Stimulated activated naive CD8-positive, alpha-beta T cell treated with anti-CD3 and anti-CD28 coated beads, Interleukin-15, Interleukin-2, amounts not matched to agents 100 U/mL and 50 U/mL, for 24 hours (primary cell): Measurements from ENCODE around the gene CCR5.
"Not testable (repeated sequence)": the region's sequence is repeated elsewhere in the genome, so short reads cannot be mapped to it uniquely, and the experiment has no call there.

Experiments
- ATAC-seq: fragments of 150-1000 bp; cut with Tn5 transposase; one replicate; pipeline ENCODE4 v1.10.0; 2021
- DNase-seq: peaks from one replicate; pipeline ENCODE4 v3.0.0; 2021

CCR5 gene

DNA sequence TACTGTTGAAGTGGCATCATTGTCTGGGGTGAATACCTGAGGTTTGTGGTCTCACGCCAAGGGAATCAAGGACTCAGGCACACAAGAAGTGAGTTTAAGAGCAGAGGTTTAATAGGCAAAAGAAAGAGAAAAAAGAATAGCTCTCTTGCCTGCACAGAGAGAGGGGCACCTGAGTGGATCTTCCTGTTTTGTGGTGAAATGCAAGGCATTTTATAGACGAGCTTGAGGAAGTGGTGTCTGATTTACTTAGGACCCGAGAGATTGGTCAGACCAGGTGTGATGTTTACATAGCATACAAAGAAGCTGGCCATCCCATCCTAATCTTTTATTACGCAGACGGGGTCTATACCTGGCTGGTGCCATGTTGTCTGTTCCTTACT, 13.2 kb downstream of the CCR5 start:
- ATAC-seq (no peak), DNase-seq (no peak)

DNA sequence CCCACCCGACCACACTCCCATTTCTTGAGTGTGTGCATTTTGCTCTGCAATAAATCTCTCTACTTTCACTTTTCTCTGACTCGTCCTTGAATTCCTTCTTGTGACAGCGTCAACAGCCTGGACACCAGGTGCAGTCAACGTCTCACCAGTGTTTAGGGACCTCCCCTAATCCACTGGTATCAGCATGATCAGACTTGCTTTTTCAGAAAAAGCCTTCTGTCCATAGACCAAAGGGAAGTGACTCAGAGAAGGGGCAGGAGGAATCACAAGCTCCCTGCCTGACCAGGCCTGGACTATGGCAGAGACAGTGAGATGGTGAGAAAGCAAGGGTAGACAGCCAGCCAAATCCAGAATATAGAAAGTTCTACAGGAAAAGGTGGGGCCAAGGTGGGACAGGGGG, 15.5 kb downstream of the CCR5 start:
- ATAC-seq: peak; percentile 46
- no peak for DNase-seq

DNA sequence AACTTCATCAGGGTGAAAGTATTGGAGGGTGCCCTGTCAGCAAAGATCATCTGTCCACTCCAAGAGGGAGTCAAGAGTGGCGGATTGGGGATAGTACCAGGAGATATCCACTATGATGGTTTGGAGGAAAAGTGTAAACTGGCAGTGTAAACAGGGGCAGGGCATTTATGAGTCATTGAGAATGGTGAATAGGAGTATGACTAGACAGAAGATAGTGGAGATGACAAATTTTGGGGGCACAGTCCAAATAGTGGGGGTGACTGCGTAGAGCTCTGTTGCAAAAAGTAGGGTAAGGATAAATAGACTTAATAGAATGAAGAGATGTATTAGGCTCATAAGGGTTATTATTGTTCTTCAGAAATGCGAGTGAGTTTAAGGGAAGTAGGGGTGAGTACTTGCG, 18.1 kb downstream of the CCR5 start:
- not testable (repeated sequence) for ATAC-seq, DNase-seq

DNA sequence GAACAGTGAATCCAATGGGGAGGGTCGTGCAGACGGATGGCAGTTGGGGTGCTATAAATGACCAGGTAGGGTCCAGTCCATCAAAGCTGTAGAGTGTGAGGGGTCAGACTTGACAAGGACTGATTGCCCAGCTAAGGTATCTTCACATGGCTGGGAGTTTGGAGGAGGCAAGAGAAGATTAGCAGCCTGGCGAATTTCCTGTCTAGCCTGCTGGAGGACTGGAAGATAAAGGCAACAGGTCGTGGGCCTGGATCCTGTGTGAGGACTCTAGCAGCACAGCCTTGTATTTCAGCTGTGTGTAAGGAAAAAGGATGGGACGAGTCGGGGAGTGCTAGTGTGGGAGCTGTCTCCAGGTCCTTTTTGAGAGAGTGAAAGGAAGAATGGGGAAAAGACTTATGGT, 18.6 kb downstream of the CCR5 start:
- DNase-seq: no peak
- ATAC-seq: no peak

DNA sequence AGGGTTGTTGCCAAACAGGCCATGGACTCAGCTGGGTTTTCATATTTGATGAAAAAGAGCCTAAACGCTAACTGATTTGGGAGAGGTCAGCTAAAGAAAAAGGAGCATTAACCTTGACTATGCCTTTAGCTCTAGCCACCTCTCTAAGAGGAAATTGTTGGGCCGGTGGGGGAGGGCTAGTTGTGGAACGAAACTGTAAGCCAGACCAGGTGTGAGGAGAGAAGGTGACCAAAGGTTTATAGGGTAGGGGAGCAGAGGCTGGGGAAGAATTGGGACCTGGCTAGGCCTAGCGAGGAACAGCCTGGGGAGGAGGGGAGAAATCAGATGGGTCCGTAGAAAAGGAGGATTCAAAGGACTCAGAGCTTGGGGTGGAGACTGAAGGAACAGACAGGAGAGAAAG, 20.8 kb downstream of the CCR5 start:
- not testable (repeated sequence) for DNase-seq, ATAC-seq

DNA sequence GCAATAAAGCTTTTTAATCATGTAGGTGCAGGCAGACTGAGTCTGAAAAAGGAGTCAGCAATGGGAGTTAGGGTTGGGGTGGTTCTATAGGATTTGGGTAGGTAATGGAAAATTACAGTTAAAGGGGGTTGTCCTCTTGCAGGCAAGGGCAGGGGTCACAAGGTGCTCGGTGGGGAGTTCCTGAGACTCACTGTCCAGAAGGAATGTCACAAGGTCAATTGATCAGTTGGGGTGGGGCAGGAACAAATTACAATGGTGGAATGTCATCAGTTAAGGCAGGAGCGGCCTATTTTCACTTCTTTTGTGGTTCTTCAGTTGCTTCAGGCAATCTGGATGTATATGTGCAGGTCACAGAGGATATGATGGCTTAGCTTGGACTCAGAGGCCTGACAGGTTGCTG, 22.3 kb downstream of the CCR5 start:
- DNase-seq: no peak

DNA sequence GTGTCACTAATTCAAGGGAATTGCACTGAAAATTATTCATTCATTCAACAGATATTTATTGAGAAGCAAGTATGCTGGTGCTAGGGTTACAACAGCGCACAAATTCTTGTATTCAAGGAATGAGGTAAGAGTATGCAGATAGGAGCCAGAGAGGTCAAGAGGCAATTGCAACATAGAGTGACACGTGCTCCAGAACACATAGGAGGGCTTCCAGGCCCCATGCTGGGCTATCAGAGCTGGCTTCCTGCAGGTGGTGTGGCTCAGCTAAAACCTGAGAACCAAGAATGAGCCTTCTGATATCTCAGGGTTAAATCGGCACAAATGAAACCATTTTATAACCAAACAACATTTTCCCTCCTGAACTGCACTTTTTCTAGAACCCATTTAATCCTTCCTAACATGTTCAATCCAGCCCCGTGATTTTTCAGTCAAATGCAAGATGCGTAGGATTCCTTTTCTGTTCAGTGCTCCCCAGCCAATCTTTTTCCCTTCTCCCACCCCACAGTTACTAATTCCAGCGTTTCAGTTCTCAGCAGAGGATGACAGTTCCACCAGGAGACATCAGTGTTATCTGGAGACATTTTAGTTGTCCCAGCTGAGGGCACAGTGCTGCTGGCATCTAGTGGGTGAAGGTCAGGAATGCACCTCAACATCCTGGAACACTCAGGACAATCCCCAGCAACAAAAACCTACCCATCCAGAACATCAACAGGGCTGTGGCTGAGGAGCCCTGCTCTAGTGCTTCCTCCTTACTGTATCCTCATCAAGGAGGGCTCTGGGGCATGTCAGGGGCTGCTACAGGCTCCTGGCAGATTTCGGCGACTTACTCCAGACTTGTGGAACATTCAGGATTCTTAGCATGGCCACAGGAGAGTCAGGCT, 23.0 kb downstream of the CCR5 start:
- no peak for ATAC-seq
- no peak for DNase-seq

More for the DNA sequence above, 22.3 kb downstream of the CCR5 start:
- ATAC-seq: no peak

DNA sequence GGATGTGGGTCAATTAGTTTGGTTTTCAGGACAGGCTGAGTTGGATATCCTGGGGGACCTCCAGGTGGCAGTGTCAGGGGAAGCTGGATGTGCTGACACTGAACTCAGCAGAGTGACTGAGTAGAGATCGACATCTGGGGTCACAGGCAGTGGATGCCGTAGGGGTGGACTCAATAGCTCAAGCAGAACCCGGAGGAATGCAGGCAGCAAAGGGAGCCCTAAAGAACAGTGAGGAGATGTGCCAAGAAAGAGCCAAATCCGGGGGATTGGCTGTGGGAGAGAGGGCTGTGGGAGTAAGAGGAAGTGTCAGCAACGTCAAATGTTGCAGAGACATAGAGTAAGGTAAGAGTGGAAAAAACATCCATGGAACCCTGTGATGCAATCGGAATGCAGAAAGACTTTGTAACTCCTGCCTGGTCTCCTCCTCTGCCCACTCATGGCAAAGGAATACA, 24.5 kb downstream of the CCR5 start:
- no peak for DNase-seq
- ATAC-seq: no peak

DNA sequence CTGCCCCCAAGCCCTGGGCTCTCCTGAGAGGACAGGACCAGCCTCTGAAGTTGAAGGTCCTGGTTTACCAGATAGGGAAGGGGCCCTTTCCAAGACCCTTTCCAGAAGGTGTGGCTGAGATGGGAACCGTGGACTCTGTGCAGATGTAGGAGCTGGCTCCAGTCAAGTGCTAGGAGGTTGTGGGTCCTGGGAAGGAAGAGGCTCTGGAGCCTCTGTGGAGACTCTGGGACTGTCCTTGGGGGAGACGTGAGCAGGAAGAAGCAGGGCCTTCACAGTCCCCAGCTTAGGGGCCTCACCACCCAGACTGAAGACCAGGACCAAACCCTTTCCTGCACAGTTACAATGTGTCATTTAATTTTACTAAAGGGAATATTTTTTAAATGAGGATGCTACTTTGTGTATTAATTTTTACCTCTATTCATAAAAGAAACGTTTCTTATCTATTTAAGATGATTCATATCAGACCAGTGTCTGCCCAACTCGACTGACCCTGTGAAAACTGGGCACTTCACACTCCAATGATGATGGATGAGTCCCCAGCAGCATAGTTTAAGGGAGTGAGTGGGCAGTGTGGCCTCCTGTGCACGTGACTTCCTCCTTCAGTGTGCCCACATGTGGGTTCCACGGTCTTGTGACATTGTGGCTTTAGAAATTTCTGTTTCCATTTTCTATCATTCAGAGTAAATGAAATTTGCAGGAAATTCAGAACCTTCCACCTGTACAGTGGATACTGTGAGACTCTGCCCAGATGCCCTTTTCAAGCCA, 25.2 kb downstream of the CCR5 start:
- DNase-seq (no peak), ATAC-seq (no peak)

DNA sequence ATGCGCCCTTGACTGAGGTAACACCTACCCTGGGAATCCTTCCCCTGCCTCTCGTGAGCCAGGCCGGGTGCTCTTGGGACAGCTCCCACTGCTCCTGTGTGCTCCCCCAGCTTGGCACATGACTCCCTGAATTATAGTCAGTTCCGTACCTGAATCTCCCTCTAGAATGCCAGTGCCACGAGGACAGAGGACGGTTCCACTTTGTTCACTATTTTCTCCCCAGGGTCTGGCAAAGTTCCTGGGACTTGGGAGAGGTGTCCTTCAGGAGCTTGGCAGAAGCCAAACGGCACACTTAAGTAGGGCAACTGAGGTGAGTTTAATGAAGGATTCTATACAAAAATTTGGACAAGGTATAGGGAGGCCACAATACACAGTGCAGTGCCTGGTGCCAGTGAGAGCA, 26.4 kb downstream of the CCR5 start:
- ATAC-seq: no peak
- DNase-seq: no peak

DNA sequence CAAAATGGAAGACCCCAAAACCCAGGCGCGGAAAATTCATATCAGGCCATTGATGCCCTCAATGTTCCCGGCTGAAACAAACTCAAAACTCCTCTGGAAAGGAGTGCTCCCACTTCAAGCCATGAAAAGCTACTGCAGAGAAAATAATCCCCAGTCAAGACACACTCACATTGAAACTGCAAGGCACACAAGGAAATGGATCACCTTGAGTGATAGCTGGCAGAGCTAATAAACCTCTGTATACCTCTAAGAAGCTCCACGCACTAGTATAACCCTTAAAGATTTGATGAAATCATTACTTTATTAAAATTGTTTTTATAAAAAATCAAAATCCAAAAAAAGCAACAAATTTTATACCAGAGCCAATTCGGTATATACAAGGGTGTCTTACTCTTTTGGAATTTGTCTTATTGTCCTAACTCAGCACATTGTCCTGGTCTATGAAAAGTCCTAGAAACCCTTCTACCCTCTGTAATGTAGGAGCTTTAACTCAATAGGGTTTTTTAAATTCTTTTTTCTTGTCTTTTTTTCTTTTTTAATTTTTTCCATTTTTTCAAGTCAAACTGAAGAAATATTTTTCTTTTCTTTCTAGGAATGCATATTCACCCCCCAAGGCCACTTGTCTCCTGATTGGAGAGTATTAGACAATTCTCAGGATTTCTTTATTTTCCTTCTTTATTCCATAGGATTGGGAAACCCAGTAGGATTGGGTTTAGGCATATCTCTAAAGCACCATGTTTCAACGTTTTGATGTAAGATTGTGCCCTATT, 27.6 kb downstream of the CCR5 start:
- DNase-seq (no peak), ATAC-seq (no peak)

DNA sequence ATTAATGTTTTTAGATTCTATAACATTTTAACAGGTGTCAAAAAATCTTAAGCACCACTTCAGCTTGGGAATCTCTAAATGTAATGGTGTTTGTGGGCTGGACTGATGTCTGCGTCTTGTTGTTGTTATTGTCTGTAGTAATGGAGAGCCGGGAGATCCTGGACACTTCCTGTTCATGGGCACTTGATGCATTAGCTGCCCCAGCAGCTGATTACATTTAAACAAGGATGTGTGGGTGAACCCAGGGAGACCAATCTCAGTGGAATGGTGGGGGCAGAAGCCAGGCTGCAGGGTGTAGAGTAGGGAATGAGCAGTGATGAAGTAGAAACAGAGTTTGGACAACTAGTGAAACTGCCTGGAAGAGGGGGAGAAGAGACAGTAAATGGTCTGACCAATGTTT, 28.4 kb downstream of the CCR5 start:
- DNase-seq (no peak), ATAC-seq (no peak)

DNA sequence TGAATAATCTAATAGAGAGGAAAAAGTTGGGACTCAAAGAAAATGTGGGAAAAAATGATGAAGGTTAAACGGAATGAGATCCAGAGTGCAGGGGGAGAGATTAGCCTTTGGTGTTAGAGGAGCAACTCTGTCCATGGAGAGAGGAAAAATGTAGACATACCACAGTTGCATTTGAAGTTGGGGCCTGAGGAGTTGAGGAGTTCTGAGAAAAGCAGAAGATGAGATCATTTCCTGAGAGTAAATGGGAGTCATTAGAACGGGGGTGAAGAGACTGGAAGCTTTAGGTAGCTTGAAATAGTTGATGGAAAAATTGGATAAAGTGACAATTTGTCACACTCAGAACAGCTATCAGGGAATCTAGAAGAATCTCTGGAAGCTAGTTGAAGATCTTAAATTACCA, 28.8 kb downstream of the CCR5 start:
- no peak for DNase-seq
- peak; percentile 25 for ATAC-seq

DNA sequence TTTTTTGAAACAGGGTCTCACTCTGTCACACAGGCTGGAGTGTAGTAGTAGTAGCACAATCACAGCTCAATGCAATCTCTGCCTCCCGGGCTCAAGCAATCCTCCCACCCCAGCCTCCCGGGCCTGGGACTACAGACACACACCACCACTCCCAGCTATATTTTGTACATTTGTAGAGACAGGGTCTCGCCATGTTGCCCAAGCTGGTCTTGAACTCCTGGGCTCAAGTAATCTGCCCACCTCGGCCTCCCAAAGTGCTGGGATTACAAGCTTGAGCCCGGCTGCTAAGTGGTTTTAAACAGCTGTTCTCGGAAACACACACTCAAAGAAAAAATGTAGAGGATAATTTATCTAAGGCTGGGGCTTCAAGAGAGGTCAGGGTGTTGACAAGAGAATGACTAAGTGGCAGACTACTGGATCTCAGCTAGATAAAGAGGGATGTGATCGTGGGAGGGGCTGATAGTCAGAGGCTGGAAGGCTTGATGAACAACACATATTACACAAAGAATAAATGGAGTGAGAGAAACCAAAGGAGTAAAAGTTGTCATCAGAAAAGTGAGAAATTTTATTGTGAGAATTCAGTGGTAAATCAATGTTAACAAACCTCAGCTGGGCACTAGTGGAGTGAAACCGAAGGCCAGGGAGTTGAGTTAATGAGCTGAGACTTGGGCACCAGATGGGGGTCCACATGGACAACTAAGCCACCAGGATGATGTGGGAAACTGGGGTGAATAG, 29.4 kb downstream of the CCR5 start:
- ATAC-seq (no peak), DNase-seq (no peak)

DNA sequence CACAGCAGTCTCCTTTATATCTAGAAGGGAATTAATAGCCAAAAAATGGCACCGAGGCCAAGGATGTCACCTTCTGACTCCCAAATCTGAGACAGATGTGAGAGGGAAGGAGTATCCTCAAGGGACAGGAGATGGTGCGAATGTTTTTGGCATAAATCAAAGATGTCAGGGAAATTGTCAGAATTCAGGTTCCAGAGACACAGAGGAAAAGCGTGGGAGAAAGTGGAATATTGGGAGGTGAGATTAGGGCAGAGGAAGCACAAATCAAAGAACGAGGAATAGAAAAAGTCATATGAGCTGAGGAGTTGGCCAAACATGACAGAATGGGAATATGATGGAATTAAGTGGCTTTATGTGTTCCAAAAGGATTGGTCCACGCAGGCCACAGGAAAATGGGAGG, 30.1 kb downstream of the CCR5 start:
- ATAC-seq (no peak), DNase-seq (no peak)

DNA sequence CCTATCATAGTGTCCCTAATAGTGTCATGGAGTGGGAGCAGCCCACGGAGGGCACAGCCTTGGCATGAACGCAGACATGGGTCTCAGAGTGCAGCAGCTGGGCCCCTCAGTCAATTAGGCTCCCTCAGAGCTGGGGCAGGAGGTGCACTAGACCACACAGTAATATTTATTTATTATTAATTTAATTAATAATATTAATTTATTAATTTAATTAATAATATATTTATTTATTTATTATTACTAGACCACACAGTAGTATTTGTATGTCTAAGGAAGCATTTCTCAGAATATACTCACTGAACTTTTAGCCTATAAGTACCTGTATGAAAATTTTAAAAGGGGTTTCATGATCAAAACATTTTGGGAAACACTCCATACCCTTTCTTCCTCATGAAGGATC, 30.8 kb downstream of the CCR5 start:
- ATAC-seq (no peak), DNase-seq (no peak)

DNA sequence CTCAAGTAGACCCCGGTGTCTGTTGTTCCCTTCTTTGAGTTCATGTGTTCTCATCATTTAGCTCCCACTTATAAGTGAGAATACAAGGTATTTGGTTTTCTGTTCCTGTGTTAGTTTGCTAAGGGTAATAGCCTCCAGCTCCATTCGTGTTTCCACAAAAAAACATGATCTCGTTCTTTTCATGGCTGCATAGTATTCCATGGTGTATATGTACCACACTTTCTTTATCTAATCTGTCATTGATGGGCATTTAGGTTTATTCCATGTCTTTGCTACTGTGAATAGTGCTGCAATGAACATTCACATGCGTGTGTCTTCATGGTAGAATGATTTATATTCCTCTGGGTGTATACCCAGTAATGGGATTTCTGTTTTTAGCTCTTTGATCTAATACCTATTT, 32.2 kb downstream of the CCR5 start:
- ATAC-seq, DNase-seq: not testable (repeated sequence)

DNA sequence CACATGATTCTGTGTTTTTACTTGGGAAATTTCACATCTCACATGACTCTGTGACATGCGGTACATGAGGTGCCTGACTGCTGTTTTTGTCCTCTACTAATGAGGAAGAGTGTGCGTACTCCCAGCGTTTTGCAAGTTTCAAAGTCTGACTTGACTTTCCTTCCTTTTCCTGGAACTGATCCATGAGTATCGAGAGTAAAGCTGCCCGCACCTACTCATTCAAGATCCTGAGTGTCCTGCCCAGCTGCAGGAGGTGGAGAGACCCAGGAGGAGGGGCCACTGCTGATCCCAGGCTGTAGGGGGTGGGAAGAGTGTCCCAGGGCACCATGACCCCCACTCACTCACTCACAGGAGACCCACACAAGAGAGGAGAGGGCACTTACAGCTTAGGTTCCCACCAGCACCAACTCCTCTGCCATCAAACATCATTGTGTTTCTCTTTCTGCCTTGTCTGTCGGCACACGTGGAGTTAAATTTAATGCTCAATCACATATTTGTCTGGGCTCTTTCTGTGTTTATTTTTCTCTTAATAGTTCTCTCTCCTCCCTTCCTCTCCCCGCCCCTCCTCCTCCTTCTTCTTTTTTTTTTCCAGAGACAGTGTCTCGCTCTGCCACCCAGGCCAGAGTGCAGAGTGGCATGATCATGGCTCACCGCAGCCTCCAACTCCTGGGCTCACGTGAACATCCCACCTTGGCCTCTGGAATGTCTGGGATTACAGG, 34.7 kb downstream of the CCR5 start:
- no peak for DNase-seq
- no peak for ATAC-seq

DNA sequence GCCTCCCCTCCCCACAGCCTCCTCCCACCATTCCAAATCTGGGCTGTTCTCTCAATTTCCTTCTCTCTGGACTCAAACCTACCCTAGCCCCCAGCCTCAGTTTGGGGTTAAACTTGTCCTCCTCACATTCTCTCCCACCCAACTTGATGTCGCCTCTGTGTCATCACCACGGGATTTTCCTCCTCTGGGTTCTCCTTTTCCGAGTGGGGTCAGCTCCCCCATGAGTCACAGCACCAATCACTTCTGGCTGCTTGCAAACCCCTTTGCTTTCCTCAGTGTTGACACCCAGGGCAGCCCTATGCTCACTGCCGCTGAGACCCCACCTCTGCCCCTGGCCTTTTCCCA, 35.7 kb downstream of the CCR5 start:
- ATAC-seq (no peak), DNase-seq (no peak)

DNA sequence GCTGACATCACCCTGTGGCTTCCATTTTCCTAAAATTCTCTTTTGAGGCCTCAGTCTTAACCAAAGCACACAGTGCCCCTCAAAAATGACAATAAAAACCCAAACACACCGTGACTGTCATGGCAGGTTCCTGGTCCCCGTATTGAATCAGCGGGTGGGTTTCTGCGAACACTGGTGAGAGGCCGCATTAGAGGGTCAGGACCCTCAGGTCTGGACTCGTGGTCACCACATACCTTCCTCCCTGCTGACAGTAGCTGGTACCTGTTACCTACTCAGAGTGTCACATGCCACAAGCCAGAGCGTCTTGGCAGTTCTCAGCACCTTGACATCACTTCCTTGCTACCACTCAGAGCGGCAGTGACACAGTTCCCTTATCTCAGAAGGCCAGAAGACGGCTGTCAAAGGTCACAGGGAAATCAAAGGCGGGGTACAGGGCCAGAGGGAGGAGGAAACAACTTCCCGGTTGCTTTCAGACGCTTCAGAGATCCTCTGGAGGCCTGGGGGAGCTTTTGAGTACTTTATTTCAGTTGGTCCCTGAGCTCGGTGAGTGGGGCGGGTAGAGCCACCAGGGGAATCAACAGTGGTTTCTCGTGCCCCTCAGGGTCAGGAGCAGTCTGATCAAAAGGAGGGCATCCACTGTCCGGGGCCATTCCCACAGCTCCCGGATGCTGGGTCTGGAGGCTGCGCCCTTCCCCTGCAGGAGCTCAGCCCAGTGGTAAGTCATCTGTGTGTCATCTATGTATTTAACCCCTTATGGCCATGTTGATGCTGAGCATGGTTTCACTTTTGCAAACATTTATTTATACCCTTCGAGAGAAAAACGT, 36.3 kb downstream of the CCR5 start, which contains the start of the genes CCR5AS and CCRL2:
Gene CCR5AS (minus strand): TSS at position 279 of the 824 bp plus-strand sequence.
Gene CCRL2 (plus strand): TSS at position 472 of the 824 bp plus-strand sequence. CDS start 821 bp downstream, outside the sequence.
- ATAC-seq (peak; percentile 82), DNase-seq (peak; percentile 51)
